ENCODE results near the gene SDCBP2. TPM values are rescaled to one million over a fixed set of nuclear protein-coding genes. Genes with fewer than 3 reads are reported as not detected.

Gene SDCBP2
- total RNA-seq, 1 donor from 2014 or later = 4.0 TPM

- no peak for DNase-seq (ENCODE audit: low read depth in 2 of 2)
Observed at GRCh38 chr20:1275919-1276318, 53.0 kb downstream of the SDCBP2 start.

DNA sequence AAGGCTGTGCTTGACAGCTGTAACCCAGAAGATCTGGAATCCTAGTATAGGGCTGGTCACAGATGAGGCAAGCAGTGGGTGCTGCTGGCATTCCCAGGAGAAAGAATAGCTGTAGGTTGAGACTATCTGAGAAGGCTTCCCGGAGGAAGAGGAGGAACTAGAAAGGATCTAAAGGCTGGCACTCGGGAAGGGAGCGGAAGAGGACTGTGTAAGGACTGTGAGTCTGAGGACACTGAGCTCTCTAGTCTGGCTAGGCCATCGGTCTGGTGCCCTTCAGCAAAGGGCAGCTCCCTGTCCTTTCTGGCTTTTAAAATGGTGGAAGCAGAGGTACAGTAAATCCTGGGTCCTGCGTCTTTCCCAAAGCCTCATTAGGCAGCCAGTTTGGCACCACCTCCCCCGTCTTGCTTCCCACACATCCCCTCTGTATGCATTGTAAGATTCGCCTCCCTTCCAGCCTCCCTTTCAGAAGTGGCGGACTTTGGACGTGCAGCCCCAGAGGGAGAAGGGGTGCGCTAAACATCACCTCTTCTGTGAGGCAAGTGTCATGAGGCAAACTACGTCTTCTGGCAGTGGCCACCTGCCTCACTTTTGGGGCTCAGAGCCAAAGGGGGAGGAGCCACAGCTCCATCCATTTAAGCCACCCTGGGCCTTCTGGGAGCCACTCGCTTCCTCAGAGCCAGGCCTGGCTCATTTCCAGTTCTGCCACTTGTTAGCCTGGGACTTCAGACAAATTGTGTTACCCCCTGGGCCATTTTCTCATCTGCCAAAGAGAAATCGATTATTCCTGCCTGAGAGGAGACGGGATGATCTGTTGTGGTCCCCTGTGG, 54.2 kb downstream of the SDCBP2 start:
- DNase-seq (ENCODE audit: low read depth in 2 of 2) = no peak

DNA sequence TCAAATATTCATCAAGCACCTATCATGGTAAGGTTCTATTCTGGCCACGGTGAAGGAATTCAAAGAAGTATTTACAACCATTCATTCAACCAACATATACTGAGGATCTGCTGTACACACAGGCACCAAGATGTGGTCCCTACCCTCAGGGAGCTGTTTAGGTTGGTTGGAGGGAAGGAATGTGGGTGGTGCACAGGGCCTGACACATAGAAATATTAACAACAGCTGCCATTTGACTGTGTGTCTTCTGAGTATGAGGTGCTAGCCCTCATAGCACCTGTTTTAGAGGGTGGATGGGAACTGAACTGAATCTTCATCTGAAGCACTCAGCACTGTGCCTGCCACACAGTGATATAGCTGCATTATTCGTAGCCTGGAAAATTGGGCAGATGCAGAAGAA, 55.6 kb downstream of the SDCBP2 start:
- no peak for DNase-seq (ENCODE audit: low read depth in 2 of 2)

GRCh38 chr20:1272368-1273100, 56.4 kb downstream of the SDCBP2 start:
- no peak for DNase-seq (ENCODE audit: low read depth in 2 of 2)

DNA sequence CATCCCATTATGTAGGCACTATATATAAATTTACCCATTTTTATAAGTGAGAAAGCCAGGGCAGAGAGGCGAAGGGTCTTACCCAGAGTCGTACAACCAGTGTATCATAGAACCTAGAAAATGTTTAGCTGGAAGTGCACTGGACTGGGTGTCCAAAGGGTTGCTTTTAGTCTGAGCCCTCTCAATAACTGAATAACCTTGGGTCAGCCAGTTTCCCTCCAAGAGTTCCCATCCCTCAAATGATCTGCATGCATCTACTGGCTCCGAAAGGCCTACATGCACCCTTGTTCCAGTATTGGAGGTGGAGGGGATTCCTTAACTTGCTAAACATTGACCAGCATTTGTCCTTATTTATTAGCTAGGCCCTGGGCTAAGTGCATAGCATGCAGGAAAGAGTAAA, 59.1 kb downstream of the SDCBP2 start:
- no peak for DNase-seq (ENCODE audit: low read depth in 2 of 2)

GRCh38 chr20:1269235-1269634, 59.7 kb downstream of the SDCBP2 start:
- DNase-seq (ENCODE audit: low read depth in 2 of 2) = no peak

- no peak for DNase-seq (ENCODE audit: low read depth in 2 of 2)
Observed at GRCh38 chr20:1267809-1268374, 61.0 kb downstream of the SDCBP2 start.

DNA sequence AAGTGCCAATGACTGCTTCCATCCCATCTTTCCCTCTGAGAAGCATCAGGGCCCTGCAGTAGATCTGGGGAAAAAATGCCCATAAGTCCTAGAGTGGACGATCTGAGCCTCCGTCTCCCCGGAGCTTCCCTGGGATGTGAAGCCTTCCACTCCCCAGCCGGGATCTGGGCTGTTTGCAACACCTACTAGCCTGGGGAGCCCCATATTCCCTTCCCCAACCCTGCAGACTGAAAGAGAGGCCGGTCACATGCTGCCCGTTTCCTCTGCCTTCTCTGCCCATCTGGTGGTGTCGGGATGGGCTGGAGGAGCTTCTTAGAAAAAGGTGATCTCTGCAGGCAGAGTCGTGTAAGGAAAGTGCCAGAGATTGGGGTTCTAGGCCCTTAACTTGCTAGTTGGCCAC, 61.8 kb downstream of the SDCBP2 start:
- no peak for DNase-seq (ENCODE audit: low read depth in 2 of 2)

GRCh38 chr20:1266167-1266973, 62.6 kb downstream of the SDCBP2 start, which contains the start of gene SNPH:
Gene SNPH (plus strand): TSS chr20:1266294. CDS start chr20:1296240, 29,946 bp downstream.
- DNase-seq (ENCODE audit: low read depth in 2 of 2) = peak in 1 of 2 donors; percentile 80

DNA sequence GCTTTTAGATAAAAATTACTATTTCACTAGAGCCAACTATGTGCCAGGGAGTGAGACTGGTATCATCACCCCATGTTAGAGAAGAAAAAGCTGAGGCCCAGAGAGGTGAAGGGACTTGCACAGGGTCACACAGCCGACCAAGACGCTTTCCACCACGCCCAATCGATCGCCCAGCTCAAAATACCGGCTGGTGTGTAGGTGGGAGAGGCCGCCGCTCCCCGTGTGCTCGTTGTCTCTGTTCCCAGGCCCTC, 63.1 kb downstream of the SDCBP2 start:
- no peak for DNase-seq (ENCODE audit: low read depth in 2 of 2)

- no peak for DNase-seq (ENCODE audit: low read depth in 2 of 2)
Observed at GRCh38 chr20:1265226-1265915, 63.6 kb downstream of the SDCBP2 start.

DNA sequence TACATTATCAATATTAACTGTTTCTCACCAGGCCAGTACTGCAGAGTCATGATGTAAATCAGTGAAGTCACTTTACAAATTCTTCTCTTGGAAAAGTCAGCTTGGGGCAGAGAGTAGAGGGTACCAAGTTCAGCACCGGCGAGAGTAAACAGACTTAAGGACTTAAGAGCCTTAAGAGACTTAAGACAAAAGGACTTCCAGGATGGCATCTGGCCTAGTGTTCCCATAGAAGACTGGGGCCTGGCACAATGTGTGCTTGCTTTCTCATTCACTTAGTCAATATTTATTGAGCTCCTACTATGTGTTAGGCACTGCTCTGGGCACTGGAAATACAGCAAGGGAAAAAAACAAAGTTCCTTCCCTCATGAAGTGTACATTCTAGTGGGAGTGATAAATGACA, 64.2 kb downstream of the SDCBP2 start:
- no peak for DNase-seq (ENCODE audit: low read depth in 2 of 2)

- DNase-seq (ENCODE audit: low read depth in 2 of 2) = no peak
Observed at GRCh38 chr20:1263853-1264252, 65.1 kb downstream of the SDCBP2 start.

Other genes with a start within 250 kb of the SDCBP2 start
- 28.4 and 34.5 TPM in 2 replicates for gene PSMF1, start 210.5 kb downstream of the SDCBP2 start, total RNA-seq
- 0.26 and 0.76 TPM in 2 replicates for gene TMEM74B, start 144.2 kb downstream of the SDCBP2 start, total RNA-seq
- gene C20orf202, start 125.7 kb downstream of the SDCBP2 start, total RNA-seq = under 0.01 TPM in 2 replicates
- gene RAD21L1, start 103.1 kb downstream of the SDCBP2 start, total RNA-seq = not detected in 2 replicates
- 1.8 and 2.4 TPM in 2 replicates for gene SNPH, start 62.8 kb downstream of the SDCBP2 start, total RNA-seq
- 276 and 393 TPM in 2 replicates for gene FKBP1A, start 63.9 kb upstream of the SDCBP2 start, total RNA-seq
- 19.1 and 25.3 TPM in 2 replicates for gene NSFL1C, start 137.7 kb upstream of the SDCBP2 start, total RNA-seq
- gene SIRPB2, start 162.3 kb upstream of the SDCBP2 start, total RNA-seq = 0.13 and 0.38 TPM in 2 replicates
- not detected in 2 replicates for gene SIRPD, start 228.6 kb upstream of the SDCBP2 start, total RNA-seq

Data from dermis microvascular lymphatic vessel endothelial cell (primary cell).